Epithelial cell of esophagus (primary cell): ENCODE data around the gene NEK5.

Experiments
- DNase-seq: peaks from one replicate; pipeline ENCODE4 v3.0.0; 2010; ENCODE audit warnings: low read depth
- H3K4me3 ChIP-seq: 2 replicates; pipeline ENCODE4 v1.5.1; 2011; ENCODE audit warnings: mild to moderate bottlenecking, low read length, control low read depth
- TF ChIP-seq, protein P1 (sequence below): IDR thresholded peaks from 2 replicates; pipeline ENCODE4 v1.5.1; 2011; ENCODE audit warnings: low read depth, mild to moderate bottlenecking, low read length, control low read depth, inconsistent platforms; ENCODE audit not compliant: insufficient read depth; ENCODE audit errors: missing control alignments

NEK5 gene

DNA sequence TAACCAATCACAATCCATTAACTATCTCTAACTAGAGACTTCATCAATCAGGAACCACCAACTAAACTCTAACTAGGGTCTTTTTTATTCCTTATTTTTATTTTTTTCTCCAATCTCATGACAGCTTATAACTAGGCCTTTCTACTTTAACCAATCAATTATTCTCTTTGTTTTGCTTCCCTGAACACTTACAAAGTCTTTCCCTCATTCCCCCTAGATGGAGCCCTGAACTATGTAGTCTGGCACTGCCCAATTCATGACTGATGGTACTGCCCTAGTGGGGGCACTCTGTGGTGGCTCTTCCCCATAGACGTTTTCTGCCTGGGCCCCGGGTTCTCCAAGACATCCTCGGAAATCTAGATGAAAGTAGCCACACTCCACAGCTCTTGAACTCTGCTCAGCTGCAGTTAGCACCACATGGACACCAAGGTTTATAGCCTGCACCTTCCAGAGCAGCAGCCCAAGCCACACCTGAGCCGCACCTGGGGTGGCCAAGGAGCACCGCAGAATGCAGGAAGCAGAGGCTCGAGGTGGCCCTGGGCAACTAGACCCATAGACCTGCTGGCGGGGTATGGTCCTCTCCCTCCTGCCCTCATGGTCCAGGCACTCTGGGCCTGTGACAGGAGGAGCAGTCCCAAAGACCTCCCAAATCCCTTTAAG is 124.2 kb downstream of the NEK5 start:
- DNase-seq: no peak
- TF ChIP-seq, protein P1, sequence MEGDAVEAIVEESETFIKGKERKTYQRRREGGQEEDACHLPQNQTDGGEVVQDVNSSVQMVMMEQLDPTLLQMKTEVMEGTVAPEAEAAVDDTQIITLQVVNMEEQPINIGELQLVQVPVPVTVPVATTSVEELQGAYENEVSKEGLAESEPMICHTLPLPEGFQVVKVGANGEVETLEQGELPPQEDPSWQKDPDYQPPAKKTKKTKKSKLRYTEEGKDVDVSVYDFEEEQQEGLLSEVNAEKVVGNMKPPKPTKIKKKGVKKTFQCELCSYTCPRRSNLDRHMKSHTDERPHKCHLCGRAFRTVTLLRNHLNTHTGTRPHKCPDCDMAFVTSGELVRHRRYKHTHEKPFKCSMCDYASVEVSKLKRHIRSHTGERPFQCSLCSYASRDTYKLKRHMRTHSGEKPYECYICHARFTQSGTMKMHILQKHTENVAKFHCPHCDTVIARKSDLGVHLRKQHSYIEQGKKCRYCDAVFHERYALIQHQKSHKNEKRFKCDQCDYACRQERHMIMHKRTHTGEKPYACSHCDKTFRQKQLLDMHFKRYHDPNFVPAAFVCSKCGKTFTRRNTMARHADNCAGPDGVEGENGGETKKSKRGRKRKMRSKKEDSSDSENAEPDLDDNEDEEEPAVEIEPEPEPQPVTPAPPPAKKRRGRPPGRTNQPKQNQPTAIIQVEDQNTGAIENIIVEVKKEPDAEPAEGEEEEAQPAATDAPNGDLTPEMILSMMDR: no peak
- H3K4me3 ChIP-seq: no peak overlapping the region

DNA sequence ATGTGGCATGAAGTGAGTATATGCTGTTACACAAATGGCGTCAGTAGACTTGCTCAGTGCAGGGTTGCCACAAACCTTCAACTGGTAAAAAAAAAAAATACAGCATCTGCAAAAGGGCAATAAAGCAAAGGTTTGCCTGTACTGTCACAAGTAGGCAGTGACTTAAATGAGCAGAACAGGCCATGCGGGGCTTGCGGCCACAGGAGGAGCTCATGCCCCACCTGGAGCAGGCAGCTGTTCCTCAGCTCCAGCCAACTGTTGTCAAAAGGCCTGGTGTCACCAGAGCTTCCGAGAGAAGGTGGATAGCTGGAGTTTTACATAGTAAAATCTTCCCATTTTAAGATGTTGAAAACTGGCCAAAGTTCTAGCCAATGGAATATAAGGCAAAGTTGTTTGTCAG is 125.3 kb downstream of the NEK5 start:
- no peak for DNase-seq
- H3K4me3 ChIP-seq: no peak overlapping the region
- TF ChIP-seq, protein P1: no peak

DNA sequence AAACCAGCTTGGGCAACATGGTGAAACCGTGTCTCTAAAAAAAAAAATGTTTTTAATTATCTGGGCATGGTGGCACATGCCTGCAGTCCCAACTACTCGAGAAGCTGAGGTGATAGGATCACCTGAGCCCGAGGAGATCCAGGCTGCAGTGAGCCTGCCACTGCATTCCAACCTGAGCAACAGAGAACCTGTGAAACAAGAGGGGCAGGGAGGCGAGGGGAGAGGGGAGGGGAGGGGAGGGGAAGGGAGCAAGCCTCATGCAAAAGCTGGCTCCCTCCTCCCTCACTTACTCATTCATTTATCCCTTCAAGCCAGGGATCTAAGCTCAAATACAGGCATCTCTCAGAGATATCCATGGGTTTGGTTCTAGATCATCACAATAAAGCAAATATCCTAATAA is 126.5 kb downstream of the NEK5 start:
- DNase-seq: peak; percentile 22
- H3K4me3 ChIP-seq: no peak overlapping the region
- TF ChIP-seq, protein P1: no peak

DNA sequence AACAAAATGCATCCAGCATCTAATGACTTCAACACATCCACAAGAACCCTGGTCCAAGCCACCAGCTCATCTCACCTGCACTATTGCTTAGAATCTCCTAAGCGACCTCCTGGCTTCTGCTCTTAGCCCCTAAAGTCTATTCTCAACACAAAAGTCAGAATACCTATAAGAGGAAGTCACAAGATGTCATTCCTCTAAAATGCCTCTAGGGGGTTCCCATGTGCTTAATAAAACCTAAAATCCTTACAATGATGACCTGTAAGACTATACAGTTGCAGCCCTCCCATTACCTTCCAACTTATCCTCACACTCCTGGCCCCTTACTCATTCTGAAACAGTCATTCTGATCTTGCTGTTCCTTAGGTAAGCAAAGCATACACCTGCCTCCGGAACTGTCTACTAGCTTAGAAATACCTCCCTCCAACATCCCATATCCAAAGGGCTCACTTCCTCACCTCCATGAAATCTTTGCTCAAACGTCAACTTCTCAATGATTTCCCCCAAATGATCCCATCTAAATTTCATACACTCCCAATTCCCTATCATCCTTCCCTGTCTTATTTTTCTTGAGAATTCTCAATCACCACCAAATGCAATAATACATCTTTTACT is 127.6 kb downstream of the NEK5 start:
- peak; percentile 62 for DNase-seq
- TF ChIP-seq, protein P1: peak; percentile 67

DNA sequence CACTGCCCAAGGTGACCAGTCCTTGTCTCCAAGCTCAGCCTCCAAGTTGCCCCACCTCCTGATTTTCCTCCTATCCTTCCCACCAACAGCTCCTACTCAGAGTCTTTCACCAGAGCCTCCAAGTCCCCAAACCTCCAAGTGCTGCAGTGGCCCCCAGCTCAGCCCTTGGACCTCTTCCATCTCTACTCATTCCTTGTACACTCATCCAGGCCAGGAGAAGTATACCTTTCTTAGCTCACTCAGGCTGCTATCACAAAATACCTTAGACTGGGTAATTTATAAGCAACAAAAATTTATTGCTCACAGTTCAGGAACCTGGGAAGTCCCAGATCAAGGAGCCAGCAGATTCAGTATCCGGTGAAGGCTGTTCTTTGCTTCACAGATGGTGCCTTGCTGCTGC is 129.0 kb downstream of the NEK5 start:
- no peak for DNase-seq
- TF ChIP-seq, protein P1: no peak
- no peak overlapping the region for H3K4me3 ChIP-seq

More for the DNA sequence above, 127.6 kb downstream of the NEK5 start:
- H3K4me3 ChIP-seq: no peak overlapping the region

DNA sequence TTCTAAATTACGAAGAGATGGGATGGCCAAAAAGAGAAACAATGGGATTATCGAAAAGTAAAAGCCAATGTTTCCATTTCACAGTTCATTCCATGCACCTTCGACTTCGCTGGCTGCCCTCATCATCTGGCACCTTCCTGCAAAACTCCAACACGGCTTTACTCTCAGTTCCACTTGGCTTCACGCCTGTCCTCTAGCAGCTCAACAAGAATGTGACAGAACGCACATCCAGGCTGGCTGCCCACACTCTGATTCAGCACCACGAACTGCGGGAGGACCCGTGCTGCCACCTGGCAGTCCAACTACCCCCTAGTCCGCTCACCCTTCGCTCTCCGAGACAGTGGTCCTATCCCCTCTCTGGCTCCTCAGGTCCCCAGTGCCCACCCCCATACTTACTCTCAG is 129.4 kb downstream of the NEK5 start:
- peak; percentile 39 for DNase-seq
- TF ChIP-seq, protein P1: no peak
- H3K4me3 ChIP-seq: no peak overlapping the region
